Endothelial cell of umbilical vein (primary cell): ENCODE data around the gene EXOC6. TPM values are rescaled to one million over a fixed set of nuclear protein-coding genes. Genes with fewer than 3 reads are reported as not detected.

Experiments used
- BruUV-seq: library from RNA; stranded (reverse); fragments of 400-500 nt; replicated peaks from 2 replicates; lab custom pipeline; 2021; lab: Mats Ljungman, UMichigan
- CTCF ChIA-PET: fragments of 300-600, 350-600 bp; sonication (Branson Sonifier 250); formaldehyde crosslinking; loops from one replicate; lab custom pipeline; 2021; ENCODE audit warnings: antibody characterized with exemption, inconsistent platforms; lab: Charles Lee
- POLR2A ChIA-PET: fragments of 300-600, 350-600 bp; sonication (Branson Sonifier 250); formaldehyde crosslinking; loops from one replicate; lab custom pipeline; 2021; ENCODE audit warnings: antibody characterized with exemption, inconsistent platforms; lab: Charles Lee
- DNase-seq: peaks from one replicate; pipeline ENCODE4 v3.0.0-alpha.2; 2011; ENCODE audit warnings: low read depth, low spot score
- FAIRE-seq: peaks from 2 replicates; lab custom pipeline; 2011; peaks lifted over from hg19 to GRCh38; lab: Jason Lieb, UNC
- H2AFZ ChIP-seq: 2 replicates; pipeline ENCODE4 v1.6.0; 2012; ENCODE audit warnings: low read depth, low read length, control low read depth, inconsistent platforms
- H3K27ac ChIP-seq: 2 replicates; pipeline ENCODE4 v1.5.1; 2011; ENCODE audit warnings: low read depth, mild to moderate bottlenecking, control low read depth, low read length, moderate library complexity; ENCODE audit not compliant: insufficient read depth
- H3K27me3 ChIP-seq, 2 experiments: 2 replicates each; pipeline versions ENCODE4 v1.6.0 to v1.6.1; 2011; ENCODE audit warnings: low read length in 2 of 2, mixed read lengths in 1 of 2; ENCODE audit not compliant: control insufficient read depth in 2 of 2, insufficient read depth in 2 of 2
- H3K36me3 ChIP-seq, 2 experiments: 2 replicates in 1 of 2; 3 replicates in 1 of 2; pipeline ENCODE4 v1.5.1; 2011; ENCODE audit warnings: low read length in 2 of 2, mild to moderate bottlenecking in 1 of 2, moderate library complexity in 1 of 2; ENCODE audit not compliant: control insufficient read depth in 2 of 2, insufficient read depth in 2 of 2; ENCODE audit errors: extremely low read depth in 1 of 2
- H3K4me1 ChIP-seq: 3 replicates; pipeline ENCODE4 v1.5.1; 2011; ENCODE audit warnings: mild to moderate bottlenecking, low read length; ENCODE audit not compliant: control insufficient read depth, insufficient read depth; ENCODE audit errors: extremely low read depth
- H3K4me2 ChIP-seq: 2 replicates; pipeline ENCODE4 v1.6.1; 2011; ENCODE audit warnings: low read length, control low read depth, mixed read lengths; ENCODE audit not compliant: insufficient read depth
- H3K4me3 ChIP-seq, 3 experiments: fragments of 200-600 bp in 1 of 3; sonication (generic), shearing (Covaris generic) in 1 of 3; replicated peaks in 1 of 3; 2 replicates each; pipeline ENCODE4 v1.5.1; 2011 to 2016; ENCODE audit warnings: control low read depth in 3 of 3, low read length in 3 of 3, mild to moderate bottlenecking in 2 of 3, inconsistent platforms in 1 of 3, low read depth in 1 of 3, moderate library complexity in 1 of 3; ENCODE audit not compliant: insufficient read depth in 1 of 3
- H3K79me2 ChIP-seq: 2 replicates; pipeline ENCODE4 v1.6.0; 2012; ENCODE audit warnings: low read length, inconsistent platforms; ENCODE audit not compliant: control insufficient read depth, insufficient read depth
- H3K9ac ChIP-seq: replicated peaks from 2 replicates; pipeline ENCODE3; 2011; ENCODE audit warnings: low read length, control low read depth; ENCODE audit not compliant: insufficient read depth; ENCODE audit errors: extremely low read depth
- H3K9me1 ChIP-seq: replicated peaks from 3 replicates; pipeline ENCODE4 v1.6.0; 2011; ENCODE audit warnings: mild to moderate bottlenecking, low read length; ENCODE audit not compliant: control insufficient read depth, insufficient read depth; ENCODE audit errors: extremely low read depth
- H3K9me3 ChIP-seq: replicated peaks from 2 replicates; pipeline ENCODE4 v1.5.1; 2012; ENCODE audit warnings: low read length, inconsistent platforms; ENCODE audit not compliant: control insufficient read depth, insufficient read depth
- H4K20me1 ChIP-seq: replicated peaks from 2 replicates; pipeline ENCODE3; 2011; ENCODE audit warnings: mild to moderate bottlenecking, low read length; ENCODE audit not compliant: control insufficient read depth, insufficient read depth; ENCODE audit errors: extremely low read depth
- CTCF ChIP-seq, 2 donors: IDR thresholded peaks; 1 replicate in 1 of 2; 2 replicates in 1 of 2; pipeline ENCODE4 v1.5.1; 2011; ENCODE audit warnings: low read length in 2 of 2, mild to moderate bottlenecking in 2 of 2, moderate library complexity in 2 of 2, control low read depth in 1 of 2, inconsistent platforms in 1 of 2, low read depth in 1 of 2; ENCODE audit not compliant: insufficient read depth in 1 of 2; ENCODE audit errors: extremely low read depth in 1 of 2
- EZH2 ChIP-seq: IDR thresholded peaks from 2 replicates; pipeline ENCODE4 v1.6.1; 2012; ENCODE audit warnings: borderline replicate concordance, low read depth, mild to moderate bottlenecking, moderate library complexity, low read length, inconsistent platforms; ENCODE audit not compliant: severe bottlenecking
- FOS ChIP-seq: IDR thresholded peaks from 2 replicates; pipeline ENCODE4 v1.6.1; 2011; ENCODE audit warnings: mild to moderate bottlenecking, low read length, moderate library complexity, borderline replicate concordance; ENCODE audit not compliant: insufficient read depth
- GATA2 ChIP-seq: IDR thresholded peaks from 2 replicates; pipeline ENCODE4 v1.7.0; 2011; ENCODE audit warnings: low read depth, mild to moderate bottlenecking, moderate library complexity, mixed read lengths, low read length; ENCODE audit not compliant: insufficient read length, insufficient read depth
- JUN ChIP-seq: IDR thresholded peaks from 2 replicates; pipeline ENCODE4 v1.6.1; 2011; ENCODE audit warnings: borderline replicate concordance, low read depth; ENCODE audit not compliant: insufficient read length, insufficient read depth
- MAX ChIP-seq: IDR thresholded peaks from 2 replicates; pipeline ENCODE4 v1.6.1; 2011; ENCODE audit not compliant: insufficient read depth, insufficient read length
- MYC ChIP-seq: IDR thresholded peaks from one replicate; pipeline ENCODE4 v1.6.1; 2011; ENCODE audit warnings: mild to moderate bottlenecking, low read depth, low read length
- POLR2A ChIP-seq: IDR thresholded peaks from 2 replicates; pipeline ENCODE4 v1.6.1; 2012; ENCODE audit warnings: low read depth, mild to moderate bottlenecking, control low read depth, low read length
- POLR2AphosphoS5 ChIP-seq: IDR thresholded peaks from 2 replicates; pipeline ENCODE4 v1.6.1; 2012; ENCODE audit warnings: low read depth, mild to moderate bottlenecking, control low read depth, low read length, moderate library complexity; ENCODE audit not compliant: insufficient read depth
- dilution Hi-C: fragments of 300-500 bp; cut with MboI; formaldehyde crosslinking; loops from one replicate; pipeline ENCODE4 v1.15.0; 2019; ENCODE audit warnings: low sequenced_read_pairs; ENCODE audit not compliant: extremely low pct_ligation_motif_present
- intact Hi-C: fragments of 100-400 bp; cut with micrococcal nuclease; formaldehyde crosslinking; loops from one replicate; pipeline ENCODE4 v1.10.0; 2022
- polyA plus RNA-seq, 4 experiments: library from polyadenylated mRNA; depleted of rRNA in 3 of 4; stranded (reverse) in 3 of 4; unstranded in 1 of 4; fragments of >200 nt; gene quantifications; 2 replicates each; pipeline versions ENCODE4 v1.2.1 to v1.2.3, GENCODE V29; 2011 to 2012; ENCODE audit warnings: missing spikeins in 1 of 4
- total RNA-seq: library from RNA; stranded (reverse); gene quantifications from 2 replicates; pipeline ENCODE4 v1.2.3, GENCODE V29; 2021

EXOC6 gene
- total and polyA plus RNA-seq, 2 donors (not counting 3 experiments of a cell fraction or from before 2014, with no cell fraction given), result 72.6 to 108 TPM

DNA sequence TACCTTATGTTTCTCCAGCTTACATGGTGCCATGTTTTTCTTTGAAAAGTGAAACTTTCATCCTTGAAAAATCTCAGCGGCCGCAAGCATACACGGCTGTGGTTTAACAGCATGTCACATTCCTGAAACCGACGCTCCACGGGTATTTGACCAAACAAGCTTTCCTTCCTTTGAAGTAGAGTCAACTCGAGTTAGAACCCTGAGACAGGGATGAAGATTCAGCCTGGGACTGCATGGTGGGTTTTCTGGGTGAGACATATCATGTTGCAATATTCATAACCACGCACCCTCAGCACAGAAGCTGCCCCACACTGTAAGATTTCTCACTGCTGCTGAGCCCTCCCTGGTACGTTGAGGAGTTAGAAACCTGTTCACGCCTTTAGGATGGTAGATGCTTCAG is 233.5 kb downstream of the EXOC6 start:
- H4K20me1 ChIP-seq, result no peaks in the 10 kb centered on the region
- no peaks in the 10 kb centered on the region for H3K9me3 ChIP-seq
- H3K27me3 ChIP-seq, result peaks cover 4 to 6% of the 10 kb centered on the region in 2 experiments
- no peak overlapping the region for H2AFZ ChIP-seq
- H3K27ac ChIP-seq, result no peak overlapping the region
- TF ChIP-seq EZH2 (no peak), MAX (no peak), GATA2 (no peak), POLR2A (no peak), JUN (no peak)
- H3K79me2 ChIP-seq, result no peaks in the 10 kb centered on the region
- H3K4me2 ChIP-seq, result no peak overlapping the region
- H3K9ac ChIP-seq, result no peak overlapping the region
- dilution Hi-C loops, result no loop called here
- H3K36me3 ChIP-seq, result no peaks in the 10 kb centered on the region
- CTCF ChIA-PET, result interaction anchor here (0.8 to 6.9 kb wide), 3 partner anchors 32 to 430 kb away, joined by 3 to 67 read pairs (median 4); no protein-coding TSS in a partner anchor
- FAIRE-seq (no peak), DNase-seq (no peak)
- no TSS peak for BruUV-seq
- intact Hi-C loops, result no loop called here
- no peak overlapping the region for H3K4me3 ChIP-seq
- POLR2A ChIA-PET, result interaction anchor here (0.6 kb wide), 1 partner anchor 287 kb away, joined by 8 read pairs; no protein-coding TSS in a partner anchor
- H3K9me1 ChIP-seq, result no peaks in the 10 kb centered on the region
- no peaks in the 10 kb centered on the region for H3K4me1 ChIP-seq

DNA sequence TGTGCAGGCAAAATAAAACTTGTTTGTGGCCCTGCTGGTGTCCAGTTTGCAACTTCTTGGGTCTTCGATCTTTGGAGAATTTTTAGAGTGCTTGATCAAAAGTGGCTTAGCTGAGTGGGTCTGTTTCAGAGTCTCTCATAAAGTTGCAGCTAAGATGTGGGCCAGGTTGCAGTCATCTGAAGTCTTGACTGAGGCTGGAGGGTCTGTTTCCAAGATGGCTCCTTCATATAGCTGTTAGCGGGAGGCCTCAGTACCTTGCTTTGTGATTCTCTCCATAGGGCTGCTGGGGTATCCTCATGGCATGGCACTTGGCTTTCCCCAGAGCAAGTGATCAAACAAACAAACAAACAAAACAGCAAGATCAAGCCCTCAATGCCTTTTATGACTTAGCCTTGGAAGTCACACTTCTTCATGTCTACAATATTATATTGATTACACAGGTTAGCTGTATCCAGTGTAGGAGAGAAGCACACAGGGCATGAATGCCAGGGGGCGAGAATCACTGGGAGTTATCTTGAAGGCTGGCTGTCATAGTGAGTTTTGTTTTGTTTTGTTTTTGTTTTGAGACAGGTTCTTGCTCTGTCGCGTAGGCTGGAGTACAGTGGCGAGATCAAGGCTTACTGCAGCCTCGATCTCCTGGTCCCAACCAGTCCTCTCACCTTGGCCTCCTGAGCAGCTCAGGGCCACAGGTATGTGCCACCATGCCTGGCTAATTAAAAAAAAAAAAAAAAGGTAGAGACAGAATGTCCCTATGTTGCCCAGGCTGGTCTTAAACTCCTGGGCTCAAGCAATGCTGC is 235.6 kb downstream of the EXOC6 start:
- Histone ChIP-seq H3K36me3 (no peaks in the 10 kb centered on the region), H3K27me3 (peaks cover 4 to 6% of the 10 kb centered on the region in 2 experiments), H4K20me1 (no peaks in the 10 kb centered on the region), H3K9me1 (no peaks in the 10 kb centered on the region), H2AFZ (no peak overlapping the region), H3K4me2 (no peak overlapping the region), H3K4me3 (no peak overlapping the region), H3K4me1 (no peaks in the 10 kb centered on the region), H3K27ac (no peak overlapping the region), H3K79me2 (no peaks in the 10 kb centered on the region), H3K9me3 (no peaks in the 10 kb centered on the region), H3K9ac (no peak overlapping the region)
- DNase-seq, result no peak
- TF ChIP-seq CTCF (IDR thresholded peaks at IDR 0.05; ENCODE audit: extremely low read depth in 1 of 2, insufficient read depth in 1 of 2, low read depth in 1 of 2, low read length in 2 of 2) (no peak), POLR2A (no peak), GATA2 (no peak), POLR2AphosphoS5 (no peak), MAX (no peak), EZH2 (no peak), MYC (no peak), FOS (no peak), JUN (no peak)
- POLR2A ChIA-PET, result no interaction called here
- dilution Hi-C loops (no loop called here), intact Hi-C loops (no loop called here)
- no peak for FAIRE-seq
- BruUV-seq, result no TSS peak
- CTCF ChIA-PET, result no interaction called here
